HG02798 (cell line): ENCODE data around the gene OR51G1.

ENCODE experiments used
- ATAC-seq: cut with Tn5 transposase; IDR thresholded peaks from one replicate; pipeline ENCODE4 v1.9.1; 2021; ENCODE audit warnings: mild to moderate bottlenecking; ENCODE audit not compliant: unreplicated experiment, poor library complexity

OR51G1 gene

GRCh38 chr11:4881188-4881587 is 43.0 kb downstream of the OR51G1 start:
- ATAC-seq, result no peak
